Upper lobe of left lung (tissue), 6 donors: ENCODE results near the gene MED13L. TPM values are rescaled to one million over a fixed set of nuclear protein-coding genes. Genes with fewer than 3 reads are reported as not detected.

Experiments
- ATAC-seq, 2 donors: fragments of 200-7000 bp; cut with Tn5 transposase; one replicate each; pipeline ENCODE4 v1.9.1; 2022; ENCODE audit warnings: mild to moderate bottlenecking in 2 of 2, moderate library complexity in 2 of 2; ENCODE audit not compliant: low FRiP score in 2 of 2
- DNase-seq, 2 donors: peaks; one replicate each; pipeline ENCODE4 v3.0.0-alpha.2; 2019 to 2020
- H3K27ac ChIP-seq, 4 donors: fragments of 200-600 bp; sonication (generic); one replicate each; pipeline ENCODE4 v1.5.1; 2016 to 2019
- H3K27me3 ChIP-seq, 4 donors: fragments of 200-600 bp; sonication (generic); one replicate each; pipeline ENCODE4 v1.5.1; 2017 to 2019
- H3K36me3 ChIP-seq, 4 donors: fragments of 200-600 bp; sonication (generic); one replicate each; pipeline ENCODE4 v1.5.1; 2016 to 2019
- H3K4me1 ChIP-seq, 4 donors: fragments of 200-600 bp; sonication (generic); one replicate each; pipeline ENCODE4 v1.5.1; 2018 to 2019
- H3K4me3 ChIP-seq, 4 donors: fragments of 200-600 bp; sonication (generic); one replicate each; pipeline ENCODE4 v1.5.1; 2017 to 2019; ENCODE audit warnings: mild to moderate bottlenecking in 2 of 4, moderate library complexity in 1 of 4
- H3K9me3 ChIP-seq, 4 donors: fragments of 200-600 bp; sonication (generic); one replicate each; pipeline ENCODE4 v1.5.1; 2018 to 2019
- EP300 ChIP-seq, 4 donors: sonication (generic); formaldehyde crosslinking; IDR thresholded peaks; one replicate each; pipeline ENCODE4 v1.5.1; 2017; ENCODE audit warnings: antibody characterized with exemption in 4 of 4, control low read depth in 2 of 4
- POLR2A ChIP-seq, 4 donors: fragments of 450-650 bp; IDR thresholded peaks; one replicate each; pipeline ENCODE4 v1.5.1; 2016 to 2017; ENCODE audit warnings: antibody characterized with exemption in 4 of 4, mild to moderate bottlenecking in 2 of 4
- POLR2AphosphoS5 ChIP-seq, 2 donors: sonication (generic); formaldehyde crosslinking; IDR thresholded peaks; one replicate each; pipeline ENCODE4 v1.5.1; 2017; ENCODE audit warnings: antibody characterized with exemption in 2 of 2
- WGBS, 2 donors: methylation state at CpG; one replicate each; pipeline ENCODE4 v1.1.5; 2017 to 2018; 5-methylcytosine and 5-hydroxymethylcytosine counted together
- total RNA-seq, 6 donors: library from RNA; depleted of rRNA in 4 of 6; stranded (reverse); fragments of >200 nt in 4 of 6; gene quantifications; one replicate each; pipeline versions ENCODE4 v1.1.0 to v1.2.1, GENCODE V29; 2016 to 2021
- TF ChIP-seq, protein P1 (sequence below), 6 experiments: fragments of 450-650 bp in 4 of 6; fragments of 200-600 bp in 2 of 6; sonication (generic) in 2 of 6; IDR thresholded peaks; one replicate each; pipeline ENCODE4 v1.5.1; 2016 to 2019; ENCODE audit warnings: antibody characterized with exemption in 6 of 6
- donor health status: DM: no; HTN: no; CAD: no; lungs with moderate emphysema.
- donor health status: DM: no; HTN: yes; CAD: no; lungs with severe emphysema.

Gene MED13L
- total RNA-seq, 6 donors from 2014 or later, result 96.6 to 178 (median 124) TPM

DNA sequence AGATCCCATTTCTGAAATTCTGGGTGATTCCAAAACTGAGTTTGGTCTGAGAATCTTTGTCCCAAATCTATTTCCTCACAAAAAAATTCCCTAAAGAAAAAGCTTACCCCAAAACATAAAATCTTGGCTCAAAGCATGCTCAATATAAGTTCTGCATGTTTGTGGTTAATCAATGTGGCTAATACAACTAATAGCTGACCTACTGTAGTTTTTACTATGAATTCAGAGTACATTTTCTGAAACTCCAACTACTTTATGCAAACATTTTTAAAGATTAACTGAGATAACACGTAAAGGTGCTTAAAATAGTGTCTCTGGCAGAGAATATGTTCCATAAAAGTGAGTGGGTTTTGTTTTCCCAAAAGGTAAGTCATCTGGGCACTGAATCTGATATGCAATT lies 133.1 kb downstream of the MED13L start:
- TF ChIP-seq, protein P1, sequence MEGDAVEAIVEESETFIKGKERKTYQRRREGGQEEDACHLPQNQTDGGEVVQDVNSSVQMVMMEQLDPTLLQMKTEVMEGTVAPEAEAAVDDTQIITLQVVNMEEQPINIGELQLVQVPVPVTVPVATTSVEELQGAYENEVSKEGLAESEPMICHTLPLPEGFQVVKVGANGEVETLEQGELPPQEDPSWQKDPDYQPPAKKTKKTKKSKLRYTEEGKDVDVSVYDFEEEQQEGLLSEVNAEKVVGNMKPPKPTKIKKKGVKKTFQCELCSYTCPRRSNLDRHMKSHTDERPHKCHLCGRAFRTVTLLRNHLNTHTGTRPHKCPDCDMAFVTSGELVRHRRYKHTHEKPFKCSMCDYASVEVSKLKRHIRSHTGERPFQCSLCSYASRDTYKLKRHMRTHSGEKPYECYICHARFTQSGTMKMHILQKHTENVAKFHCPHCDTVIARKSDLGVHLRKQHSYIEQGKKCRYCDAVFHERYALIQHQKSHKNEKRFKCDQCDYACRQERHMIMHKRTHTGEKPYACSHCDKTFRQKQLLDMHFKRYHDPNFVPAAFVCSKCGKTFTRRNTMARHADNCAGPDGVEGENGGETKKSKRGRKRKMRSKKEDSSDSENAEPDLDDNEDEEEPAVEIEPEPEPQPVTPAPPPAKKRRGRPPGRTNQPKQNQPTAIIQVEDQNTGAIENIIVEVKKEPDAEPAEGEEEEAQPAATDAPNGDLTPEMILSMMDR (IDR thresholded peaks at IDR 0.05), result no peak
- peak overlapping the region in 1 of 4 donors; percentile 57 for H3K27ac ChIP-seq

GRCh38 chr12:116143909-116144308 lies 133.6 kb downstream of the MED13L start:
- H3K4me1 ChIP-seq, result peaks cover 31 to 51% (median 39%) of the 10 kb centered on the region in 4 donors
- ATAC-seq (peak in 1 of 2 donors; percentile 53), DNase-seq (no peak)
- H3K27ac ChIP-seq, result peak overlapping the region in 2 of 4 donors; percentile 57 to 64
- TF ChIP-seq, protein P1 (IDR thresholded peaks at IDR 0.05), result no peak
- TF ChIP-seq POLR2A (IDR thresholded peaks at IDR 0.05), result no peak
- TF ChIP-seq POLR2AphosphoS5 (IDR thresholded peaks at IDR 0.05), result no peak
- no peak for TF ChIP-seq EP300 (IDR thresholded peaks at IDR 0.05)
- no peaks in the 10 kb centered on the region for H3K27me3 ChIP-seq
- no peaks in the 10 kb centered on the region for H3K9me3 ChIP-seq
- H3K4me3 ChIP-seq, result no peak overlapping the region
- WGBS, 2 donors, result 49 to 50% methylated on average over 1 of the region's 1 CpG
- H3K36me3 ChIP-seq, result no peaks in the 10 kb centered on the region

More for the DNA sequence above, 133.1 kb downstream of the MED13L start:
- Histone ChIP-seq H3K4me1 (peaks cover 31 to 51% (median 43%) of the 10 kb centered on the region in 4 donors), H3K36me3 (no peaks in the 10 kb centered on the region), H3K9me3 (no peaks in the 10 kb centered on the region), H3K27me3 (no peaks in the 10 kb centered on the region), H3K4me3 (no peak overlapping the region)
- ATAC-seq, result no peak
- no peak for DNase-seq
- WGBS, 2 donors, result 67 to 73% methylated on average over 1 of the region's 1 CpG

DNA sequence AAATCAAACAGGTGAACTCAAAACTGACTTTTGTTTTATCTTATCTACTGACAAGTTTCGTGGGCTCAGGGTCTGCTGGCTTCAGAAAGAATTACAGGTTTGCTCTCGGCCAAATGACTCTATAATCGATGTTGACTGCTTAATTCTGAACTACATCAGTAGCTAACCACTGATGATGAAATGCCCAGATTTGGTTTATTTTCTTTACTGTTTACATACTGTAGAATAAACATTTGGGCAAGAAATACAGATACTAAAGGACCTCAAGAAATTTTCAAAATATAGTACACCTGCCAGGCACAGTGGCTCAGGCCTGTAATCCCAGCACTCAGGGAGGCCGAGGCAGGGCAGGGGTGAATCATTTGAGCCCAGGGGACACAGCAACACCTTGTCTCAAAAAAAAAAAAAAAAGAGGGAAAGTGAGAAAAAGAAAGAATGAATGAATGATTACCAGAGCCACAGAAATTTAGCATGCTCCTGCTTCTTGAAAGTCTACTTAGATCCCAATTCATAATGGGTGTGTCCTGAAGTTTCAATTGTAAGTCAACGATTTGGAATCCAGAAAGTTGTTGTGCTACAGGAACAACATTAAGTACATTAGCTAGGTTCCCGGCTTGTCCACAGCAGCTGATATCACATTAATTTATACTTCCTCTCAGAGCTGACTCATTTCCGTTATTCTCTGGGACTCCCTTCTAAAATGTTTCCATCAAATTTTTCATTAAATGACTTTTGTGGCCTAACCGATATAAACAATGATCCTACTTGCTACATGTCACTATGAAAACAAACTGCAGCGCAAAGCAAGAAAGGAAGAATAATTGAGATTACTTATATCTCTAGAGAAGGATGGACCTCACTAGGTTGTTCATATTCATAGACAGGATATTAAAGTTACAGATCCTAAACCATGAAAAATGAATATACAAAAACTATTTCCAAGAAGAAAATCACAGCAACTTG lies 134.3 kb downstream of the MED13L start:
- Histone ChIP-seq H3K27me3 (no peaks in the 10 kb centered on the region), H3K9me3 (no peaks in the 10 kb centered on the region), H3K4me3 (no peak overlapping the region), H3K4me1 (peaks cover 31 to 55% (median 36%) of the 10 kb centered on the region in 4 donors), H3K27ac (peak overlapping the region in 2 of 4 donors; percentile 57 to 64), H3K36me3 (no peaks in the 10 kb centered on the region)
- 28 to 37% methylated on average over 9 of the region's 9 CpGs for WGBS, 2 donors
- TF ChIP-seq, protein P1 (IDR thresholded peaks at IDR 0.05), result no peak
- no peak for TF ChIP-seq POLR2AphosphoS5 (IDR thresholded peaks at IDR 0.05)
- TF ChIP-seq EP300 (IDR thresholded peaks at IDR 0.05), result no peak
- TF ChIP-seq POLR2A (IDR thresholded peaks at IDR 0.05), result no peak
- ATAC-seq (peak in 1 of 2 donors; percentile 65), DNase-seq (no peak)

DNA sequence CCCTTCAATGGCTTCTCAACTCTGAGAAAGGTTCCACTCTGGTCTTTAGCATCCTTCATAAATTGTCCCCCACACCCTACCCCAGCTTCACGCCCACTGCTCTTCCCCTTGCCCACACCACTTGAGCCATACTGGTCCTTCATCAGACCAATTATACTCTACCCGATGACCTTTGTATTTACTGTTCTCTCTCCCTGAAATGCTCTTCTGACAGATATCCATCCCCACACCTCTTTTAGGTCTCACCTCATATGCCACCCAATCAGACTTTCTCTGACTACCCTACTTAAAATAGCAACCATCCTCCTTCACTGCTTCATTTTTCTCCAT lies 135.7 kb downstream of the MED13L start:
- Histone ChIP-seq H3K27me3 (no peaks in the 10 kb centered on the region), H3K9me3 (no peaks in the 10 kb centered on the region), H3K4me1 (peaks cover 31 to 66% (median 41%) of the 10 kb centered on the region in 4 donors), H3K36me3 (no peaks in the 10 kb centered on the region), H3K27ac (no peak overlapping the region), H3K4me3 (no peak overlapping the region)
- TF ChIP-seq POLR2A (IDR thresholded peaks at IDR 0.05) (no peak), POLR2AphosphoS5 (IDR thresholded peaks at IDR 0.05) (no peak), EP300 (IDR thresholded peaks at IDR 0.05) (no peak)
- TF ChIP-seq, protein P1 (IDR thresholded peaks at IDR 0.05), result no peak
- WGBS, 2 donors, result 77 to 83% methylated on average over 2 of the region's 2 CpGs
- DNase-seq (no peak), ATAC-seq (no peak)
